Activated effector memory CD4-positive, alpha-beta T cell treated with Interleukin-2 at 50 U/mL for 16 hours (primary cell): ENCODE results near the gene KCNH1.

Experiments used
- DNase-seq: peaks from one replicate; pipeline ENCODE4 v3.0.0-alpha.2; 2020

KCNH1 gene

DNA sequence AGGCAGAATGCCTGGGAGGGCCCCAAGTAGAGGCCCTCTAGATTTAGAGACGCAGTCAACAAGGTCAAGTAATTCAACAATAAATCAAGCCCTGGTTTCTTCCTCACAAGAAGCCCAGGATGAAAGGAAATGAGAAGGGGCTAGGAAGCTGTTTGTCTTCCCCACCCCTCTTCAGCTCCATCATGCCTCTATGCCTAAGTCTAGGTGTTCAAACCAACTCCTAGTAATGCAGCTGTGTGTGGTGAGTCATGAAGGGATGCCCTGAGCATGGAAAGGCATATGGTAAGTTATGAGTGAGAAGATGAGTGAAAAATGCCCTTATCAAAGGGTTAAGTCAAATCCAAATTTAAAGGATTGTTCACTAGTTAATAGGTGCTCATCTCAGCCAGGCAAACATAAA lies 339.5 kb downstream of the KCNH1 start:
- no peak for DNase-seq

- no peak for DNase-seq
Observed at GRCh38 chr1:210792250-210793102, 341.5 kb downstream of the KCNH1 start.

- no peak for DNase-seq
Observed at GRCh38 chr1:210790196-210790595, 343.8 kb downstream of the KCNH1 start.

DNA sequence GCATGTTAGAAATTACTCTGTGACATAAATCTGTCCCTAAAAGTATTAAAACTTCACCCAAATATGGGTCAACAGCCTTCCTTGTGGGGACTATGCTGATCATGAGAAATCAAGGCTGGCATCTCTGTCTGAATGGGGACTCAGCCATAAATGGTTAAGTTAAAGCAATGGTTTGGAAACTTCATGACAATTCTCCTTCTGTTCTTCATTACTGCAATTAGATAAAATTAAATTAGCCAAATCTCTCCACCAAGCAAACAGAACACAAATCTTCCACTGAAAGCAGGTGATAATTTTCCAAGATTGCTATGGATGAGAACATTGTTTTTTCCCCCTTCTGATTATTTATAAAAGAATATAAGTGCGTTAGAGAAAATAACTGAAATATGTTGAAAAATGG lies 346.1 kb downstream of the KCNH1 start:
- no peak for DNase-seq

GRCh38 chr1:210786546-210786945 lies 347.4 kb downstream of the KCNH1 start:
- DNase-seq, result no peak

GRCh38 chr1:210783925-210784324 lies 350.0 kb downstream of the KCNH1 start:
- DNase-seq, result no peak

DNA sequence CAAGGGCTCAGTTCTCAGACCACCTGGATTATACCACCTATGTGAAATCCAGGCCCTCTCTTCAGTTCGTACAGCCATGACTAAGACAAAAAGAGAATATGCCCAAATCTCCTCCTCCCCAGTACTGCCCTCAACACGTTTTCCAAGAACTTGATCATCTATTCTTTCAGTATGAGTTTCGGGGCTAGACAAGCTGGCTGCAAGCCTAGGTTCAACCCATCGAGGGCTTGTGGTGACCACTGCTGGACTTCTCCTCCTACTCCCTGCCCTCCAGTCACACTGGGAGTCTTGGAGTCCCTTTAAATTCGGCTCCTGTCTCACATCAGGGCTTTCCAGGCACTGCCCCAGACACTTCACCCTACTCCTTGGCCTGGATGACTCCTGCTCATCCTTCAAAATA lies 352.3 kb downstream of the KCNH1 start:
- no peak for DNase-seq

DNA sequence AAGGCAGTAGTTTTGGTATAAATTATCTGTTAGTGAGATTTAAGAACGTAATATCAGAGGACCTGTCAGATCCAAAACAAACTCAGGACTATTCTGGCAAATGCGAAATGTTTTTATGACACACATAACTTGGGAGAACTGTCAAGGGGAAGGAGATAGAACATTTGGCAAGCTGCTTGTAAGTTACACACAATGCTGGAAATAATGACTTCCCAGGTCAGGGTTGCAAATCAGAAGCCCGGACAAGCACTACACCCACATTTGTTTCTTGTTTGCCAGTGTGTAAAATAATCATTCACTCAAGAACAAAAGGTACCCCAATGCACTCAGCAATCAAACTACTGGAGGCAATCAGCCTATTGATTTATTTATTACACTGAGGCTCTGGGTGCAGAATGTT lies 354.7 kb downstream of the KCNH1 start:
- no peak for DNase-seq

DNA sequence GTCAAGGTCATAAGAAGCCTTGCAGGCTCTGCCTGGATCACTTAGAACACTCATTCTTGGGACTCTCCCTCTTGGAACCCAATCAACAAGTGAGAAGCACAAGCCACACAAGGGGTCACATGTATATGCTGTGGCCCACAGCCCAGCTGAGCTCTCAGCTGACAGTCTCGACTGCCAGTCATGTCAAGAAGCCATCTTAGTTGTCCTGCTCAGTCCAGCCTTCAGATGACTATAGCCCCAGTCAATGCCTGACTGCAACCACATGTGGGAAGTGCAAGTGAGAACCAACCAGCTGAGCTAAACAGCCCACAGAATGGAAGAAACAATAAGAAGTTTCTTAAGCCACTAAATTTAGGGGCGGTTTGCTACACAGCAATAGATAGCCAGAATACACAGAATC lies 356.0 kb downstream of the KCNH1 start:
- DNase-seq, result no peak

GRCh38 chr1:210776712-210777111 lies 357.2 kb downstream of the KCNH1 start:
- DNase-seq, result no peak

GRCh38 chr1:210775289-210775688 lies 358.7 kb downstream of the KCNH1 start:
- no peak for DNase-seq

GRCh38 chr1:210773450-210773849 lies 360.5 kb downstream of the KCNH1 start:
- DNase-seq, result no peak

DNA sequence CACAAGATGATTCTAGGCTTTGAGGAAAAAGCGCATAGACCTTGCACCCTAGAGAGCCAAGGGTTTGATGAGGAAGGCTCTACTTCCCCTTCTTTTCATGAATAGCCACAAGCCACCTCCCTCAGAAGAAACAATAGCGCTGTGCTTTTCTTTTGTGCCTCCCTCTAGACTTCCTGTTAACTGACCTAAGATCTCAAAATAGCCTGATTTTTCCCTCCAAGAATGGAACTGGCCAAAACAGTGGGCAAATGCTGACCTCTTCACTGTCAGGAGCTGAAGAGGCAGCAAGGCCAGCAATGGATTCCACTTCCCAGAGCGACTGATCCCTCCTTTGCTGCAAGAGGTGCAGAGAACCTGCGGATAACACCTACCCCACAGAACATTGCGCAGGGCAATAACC lies 362.8 kb downstream of the KCNH1 start:
- DNase-seq, result no peak

DNA sequence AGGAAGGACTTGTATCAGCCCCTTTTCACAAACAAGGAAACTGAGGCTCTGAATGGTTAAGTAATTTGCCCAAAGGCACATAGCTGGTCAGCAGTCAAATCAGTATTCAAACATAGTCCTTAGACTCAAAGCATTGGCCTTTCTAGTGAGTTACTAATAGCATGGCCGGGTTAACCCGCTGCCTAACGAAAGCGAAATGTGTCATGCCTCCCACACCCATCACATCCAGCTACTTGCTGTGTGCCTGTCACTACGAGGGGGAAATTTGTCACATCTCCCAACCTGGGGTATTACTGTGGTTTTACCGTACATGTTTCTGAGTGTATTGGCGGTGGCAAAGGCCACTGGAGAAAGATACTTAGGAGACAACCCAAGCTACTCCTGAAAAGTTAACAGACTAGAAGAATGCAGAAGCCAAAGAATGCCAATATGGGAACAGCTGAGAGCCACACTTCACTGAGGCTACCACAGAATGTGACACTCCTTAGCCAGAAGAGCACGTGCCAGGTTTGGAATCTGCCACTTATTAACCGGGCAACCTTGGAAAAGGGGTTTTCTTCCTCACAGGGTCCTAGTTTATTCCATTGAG lies 363.5 kb downstream of the KCNH1 start:
- no peak for DNase-seq

DNA sequence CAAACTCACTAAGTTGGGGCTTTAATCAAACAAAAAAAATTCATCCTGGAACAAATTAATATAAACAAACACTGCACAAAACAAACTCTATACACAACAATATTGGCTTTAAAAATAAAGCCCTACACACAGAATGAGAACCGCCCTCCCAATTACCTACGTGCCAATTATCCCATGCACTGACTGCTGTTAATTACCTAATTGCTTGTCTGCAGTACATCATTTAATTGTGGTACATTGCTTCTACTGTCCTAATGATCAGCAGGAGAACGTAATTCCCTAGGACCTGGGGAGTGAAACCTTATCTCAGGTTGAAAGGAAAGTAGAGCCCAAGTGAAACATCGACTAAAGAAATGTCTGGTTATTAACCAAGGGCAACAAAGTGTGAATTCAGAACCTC lies 364.5 kb downstream of the KCNH1 start:
- DNase-seq, result no peak

- DNase-seq, result no peak
Observed at GRCh38 chr1:210764536-210764935, 369.4 kb downstream of the KCNH1 start.

DNA sequence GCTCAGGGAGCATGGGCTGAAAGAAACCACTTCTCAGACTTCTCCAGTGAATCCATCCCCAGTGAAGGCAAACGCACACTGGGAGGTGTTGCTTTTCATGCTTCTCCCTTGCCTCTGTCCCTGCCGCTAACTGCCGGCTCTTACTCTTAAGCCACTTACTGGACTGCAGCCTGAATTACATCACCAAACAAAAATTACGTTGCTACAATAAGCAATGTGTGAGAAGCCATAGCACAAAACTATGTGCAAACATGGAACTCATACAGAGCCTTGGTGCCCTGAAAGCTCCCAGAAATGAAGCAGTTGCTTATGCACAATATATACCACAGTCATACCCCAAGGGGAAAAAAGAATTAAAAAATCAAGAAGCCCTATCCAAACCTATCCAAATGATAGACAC lies 375.2 kb downstream of the KCNH1 start:
- no peak for DNase-seq

GRCh38 chr1:210758261-210758660 lies 375.7 kb downstream of the KCNH1 start:
- DNase-seq, result no peak

GRCh38 chr1:210757677-210758076 lies 376.3 kb downstream of the KCNH1 start:
- no peak for DNase-seq

GRCh38 chr1:210755991-210756659 lies 377.8 kb downstream of the KCNH1 start:
- no peak for DNase-seq

DNA sequence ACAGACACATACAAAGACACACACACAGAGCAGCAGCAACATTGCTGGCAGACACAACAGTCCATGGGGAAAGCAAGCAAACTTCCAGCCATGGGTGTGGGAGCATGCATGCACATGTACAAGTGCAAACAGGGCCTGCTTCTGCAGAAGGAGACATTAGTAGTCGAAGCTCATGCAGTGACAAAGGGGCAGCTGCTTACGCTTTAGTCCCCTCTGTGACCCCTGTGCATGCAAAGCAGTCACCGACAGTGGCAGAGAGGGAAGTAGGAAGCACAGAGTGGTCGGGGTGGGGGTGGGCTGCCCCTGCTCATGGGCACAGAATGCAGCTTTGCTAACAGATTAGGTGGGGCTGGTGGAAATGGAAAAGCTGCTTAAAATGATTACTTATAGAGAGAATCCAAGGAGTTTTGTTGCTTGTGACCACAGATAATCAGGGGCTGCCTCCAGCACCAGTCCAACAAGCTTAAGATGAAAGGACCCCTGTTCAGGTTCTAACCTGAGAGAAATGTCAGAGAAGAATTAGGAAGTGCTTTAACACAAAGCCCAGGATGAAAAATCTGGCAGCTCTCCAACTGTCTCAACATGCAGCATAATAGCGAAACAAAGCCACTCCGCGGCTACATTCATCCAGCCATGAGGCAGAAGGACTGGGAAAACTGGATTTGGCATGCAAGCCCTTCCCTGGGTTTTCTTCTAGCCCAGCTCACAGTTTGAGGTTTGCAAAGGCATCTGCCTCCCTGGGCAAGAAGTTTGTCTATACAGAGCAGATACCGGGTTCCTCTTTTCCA lies 378.9 kb downstream of the KCNH1 start:
- no peak for DNase-seq

DNA sequence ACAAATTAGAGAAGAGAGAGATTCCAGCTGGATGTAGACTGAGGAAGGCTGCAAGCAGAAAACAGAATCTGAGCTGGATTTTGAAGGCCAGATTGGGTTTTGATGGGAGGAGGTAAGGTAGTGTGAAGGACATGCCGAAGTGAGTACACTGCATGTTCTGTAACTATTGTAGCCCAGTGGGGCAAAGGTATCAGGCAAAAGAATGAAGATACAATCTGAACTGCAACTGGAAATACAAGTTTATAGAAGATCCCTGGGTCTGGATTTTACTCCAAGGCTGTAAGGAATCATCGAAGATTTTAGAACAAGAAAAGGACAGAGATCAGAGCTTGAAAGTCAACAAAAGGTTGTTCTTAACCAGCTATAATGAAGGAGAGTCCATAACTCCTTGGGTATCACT lies 382.0 kb downstream of the KCNH1 start:
- DNase-seq, result no peak

- no peak for DNase-seq
Observed at GRCh38 chr1:210750468-210750867, 383.5 kb downstream of the KCNH1 start.
